Measurements from ENCODE around the gene B3GALT6.
"Not testable (repeated sequence)": the region's sequence is repeated elsewhere in the genome, so short reads cannot be mapped to it uniquely, and the experiment has no call there.

Gene B3GALT6

DNA sequence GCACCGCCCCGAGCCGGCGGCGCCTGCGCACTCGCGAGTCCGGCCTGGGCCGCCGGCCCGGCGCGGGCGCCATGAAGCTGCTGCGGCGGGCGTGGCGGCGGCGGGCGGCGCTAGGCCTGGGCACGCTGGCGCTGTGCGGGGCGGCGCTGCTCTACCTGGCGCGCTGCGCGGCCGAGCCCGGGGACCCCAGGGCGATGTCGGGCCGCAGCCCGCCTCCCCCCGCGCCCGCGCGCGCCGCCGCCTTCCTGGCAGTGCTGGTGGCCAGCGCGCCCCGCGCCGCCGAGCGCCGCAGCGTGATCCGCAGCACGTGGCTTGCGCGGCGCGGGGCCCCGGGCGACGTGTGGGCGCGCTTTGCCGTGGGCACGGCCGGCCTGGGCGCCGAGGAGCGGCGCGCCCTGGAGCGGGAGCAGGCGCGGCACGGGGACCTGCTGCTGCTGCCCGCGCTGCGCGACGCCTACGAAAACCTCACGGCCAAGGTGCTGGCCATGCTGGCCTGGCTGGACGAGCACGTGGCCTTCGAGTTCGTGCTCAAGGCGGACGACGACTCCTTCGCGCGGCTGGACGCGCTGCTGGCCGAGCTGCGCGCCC, at the start of gene B3GALT6:
TSS of gene B3GALT6 (plus strand) at position 30 of the 588 bp plus-strand sequence. CDS start at position 72, 42 bp downstream.
- DNase-seq: no peak

DNA sequence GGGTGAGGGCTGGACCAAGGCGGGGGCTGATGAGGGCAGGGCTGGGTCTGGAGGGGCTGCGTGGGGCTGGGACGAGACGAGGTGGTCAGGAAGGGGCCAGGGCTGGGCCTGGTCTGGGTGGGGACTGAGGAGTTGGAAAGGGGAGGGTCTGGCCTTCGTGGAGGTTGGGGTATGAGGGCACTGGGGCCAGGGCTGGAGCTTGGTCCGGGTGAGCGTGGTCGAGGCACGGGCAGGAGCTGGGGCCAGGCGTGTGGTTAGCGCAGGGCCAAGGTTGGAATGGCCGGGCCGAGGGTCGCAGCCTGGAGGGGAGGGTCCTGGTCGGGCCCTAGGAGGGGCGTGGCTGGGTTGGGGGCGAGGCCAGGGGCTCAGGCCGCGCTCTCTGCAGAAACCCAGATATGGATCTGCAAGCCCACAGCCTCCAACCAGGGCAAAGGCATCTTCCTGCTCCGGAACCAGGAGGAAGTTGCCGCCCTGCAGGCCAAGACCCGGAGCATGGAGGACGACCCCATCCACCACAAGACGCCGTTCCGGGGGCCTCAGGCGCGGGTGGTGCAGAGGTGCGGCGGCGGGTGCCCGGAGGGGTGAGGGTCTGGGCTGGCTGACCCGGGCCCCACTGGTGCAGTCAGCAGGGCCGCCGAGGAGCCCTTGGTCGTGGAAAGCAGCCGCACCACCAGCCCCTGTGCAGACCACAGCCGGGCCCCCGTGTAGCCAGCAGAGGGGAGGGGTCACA, 49.4 kb upstream of the B3GALT6 start:
- DNase-seq: no peak

DNA sequence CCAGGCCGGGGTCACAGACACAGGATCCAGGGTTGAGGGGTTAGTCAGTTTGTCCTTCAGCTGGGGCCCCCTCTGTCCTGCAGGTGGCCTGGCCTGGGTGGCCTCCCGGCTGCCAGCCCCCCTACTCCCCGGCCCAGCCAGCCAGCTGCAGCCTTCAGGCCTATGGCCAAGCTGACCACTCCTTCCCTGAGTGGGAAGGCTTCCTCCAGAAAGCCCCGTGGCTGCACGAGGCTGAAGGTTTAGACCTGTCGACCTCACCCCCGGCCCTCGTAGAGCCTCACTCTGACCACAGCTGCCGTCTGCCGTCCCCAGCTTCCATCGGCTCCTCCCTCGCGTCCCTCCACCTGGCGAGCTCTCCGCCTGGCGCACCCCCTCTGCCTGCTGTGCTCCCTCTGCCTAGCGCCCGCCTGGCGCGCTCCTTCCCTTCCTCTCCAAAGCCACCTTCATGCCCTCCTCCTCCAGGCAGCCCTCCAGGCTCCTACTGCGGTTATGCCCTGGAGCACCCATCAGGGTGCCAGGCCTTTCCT, 48.8 kb upstream of the B3GALT6 start:
- no peak for DNase-seq

DNA sequence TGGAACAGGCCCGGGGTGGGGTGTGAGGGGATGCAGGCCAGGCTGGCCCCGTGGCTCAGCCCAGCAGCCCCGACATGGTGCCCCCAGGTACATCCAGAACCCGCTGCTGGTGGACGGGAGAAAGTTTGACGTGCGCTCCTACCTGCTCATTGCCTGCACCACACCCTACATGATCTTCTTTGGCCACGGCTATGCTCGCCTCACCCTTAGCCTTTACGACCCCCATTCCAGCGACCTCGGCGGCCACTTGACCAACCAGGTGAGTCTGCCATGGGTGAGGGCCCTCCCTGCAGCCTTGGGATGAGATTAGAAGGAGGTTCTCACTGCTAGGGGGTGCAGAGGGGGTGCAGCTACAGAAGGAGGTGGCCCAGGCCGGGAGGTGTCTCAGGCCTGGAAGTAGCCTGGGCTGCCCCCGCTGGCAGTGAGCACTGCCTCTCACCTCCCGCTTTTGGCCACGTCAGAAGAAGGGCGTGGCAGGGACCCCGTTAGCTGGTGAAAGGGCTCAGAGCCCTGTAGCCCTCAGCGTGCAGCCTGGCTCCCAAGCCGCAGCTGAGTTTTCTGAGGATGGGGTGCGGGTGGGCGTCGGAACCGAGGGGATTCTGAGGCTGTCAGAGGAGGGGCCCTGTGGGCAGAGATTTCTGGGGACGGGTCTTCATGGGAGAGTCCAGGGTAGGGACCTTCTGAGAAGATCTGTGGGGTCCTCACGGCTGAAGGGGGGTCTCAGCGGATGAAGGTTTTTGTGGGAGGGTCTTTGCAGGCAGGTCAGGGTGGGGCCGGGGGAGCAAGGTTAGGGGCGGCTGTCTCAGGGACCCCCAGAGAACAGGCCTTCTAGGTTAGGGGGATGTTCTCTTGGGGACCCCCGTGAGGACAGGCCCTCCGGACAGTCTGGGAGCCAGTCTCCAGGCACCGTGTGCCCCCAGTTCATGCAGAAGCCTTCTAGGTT, 47.9 kb upstream of the B3GALT6 start:
- no peak for DNase-seq

DNA sequence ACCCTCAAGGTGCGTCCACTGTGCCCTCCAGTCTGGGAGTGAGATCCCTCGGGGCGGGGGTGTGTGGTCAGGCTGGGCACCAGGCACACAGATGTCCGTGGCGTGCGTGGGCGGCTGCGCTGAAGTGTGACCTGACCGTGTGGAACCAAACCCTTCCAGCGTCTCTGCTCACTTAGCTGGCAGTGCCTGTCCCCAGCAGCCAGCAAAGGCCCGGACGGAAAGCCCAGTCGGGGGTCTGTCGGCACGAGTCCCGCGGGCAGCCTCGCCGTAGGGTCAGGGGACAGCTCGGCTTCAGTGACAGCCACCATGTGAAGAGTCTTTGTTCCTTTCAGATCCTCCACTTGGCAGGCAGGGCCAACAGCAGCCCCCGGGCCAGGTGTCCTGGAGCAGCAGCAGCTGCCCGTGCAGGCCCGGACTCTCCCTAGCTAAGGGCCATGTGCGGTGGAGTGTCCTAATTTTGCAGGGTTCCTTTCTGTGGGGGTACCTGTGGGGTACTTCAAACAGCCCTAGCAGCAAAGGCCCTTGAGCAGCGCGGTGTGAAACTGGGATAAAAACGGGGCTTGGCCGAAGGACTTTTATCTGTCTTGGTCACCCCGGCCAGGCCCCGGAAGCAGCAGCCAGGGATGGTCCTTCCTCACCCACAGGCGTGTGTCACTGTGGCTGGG, 46.8 kb upstream of the B3GALT6 start:
- no peak for DNase-seq

DNA sequence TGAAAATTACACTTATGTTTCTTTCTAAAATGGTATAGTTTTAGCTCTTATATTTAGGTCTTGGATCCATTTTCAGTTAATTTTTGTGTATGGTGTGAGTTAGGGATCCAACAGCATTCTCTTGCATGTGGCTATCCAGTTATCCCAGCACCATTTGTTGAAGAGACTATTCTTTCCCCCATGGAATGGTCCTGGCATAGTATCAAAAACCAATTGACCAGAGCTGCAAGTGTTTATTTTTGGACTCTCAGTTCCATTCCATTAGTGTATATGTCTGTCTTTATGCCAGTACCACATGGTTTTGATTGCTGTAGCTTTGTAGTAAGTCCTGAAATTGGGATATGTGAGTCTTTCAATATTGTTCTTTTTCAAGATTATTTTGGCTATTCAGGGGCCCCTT, 44.1 kb upstream of the B3GALT6 start:
- DNase-seq: no peak

DNA sequence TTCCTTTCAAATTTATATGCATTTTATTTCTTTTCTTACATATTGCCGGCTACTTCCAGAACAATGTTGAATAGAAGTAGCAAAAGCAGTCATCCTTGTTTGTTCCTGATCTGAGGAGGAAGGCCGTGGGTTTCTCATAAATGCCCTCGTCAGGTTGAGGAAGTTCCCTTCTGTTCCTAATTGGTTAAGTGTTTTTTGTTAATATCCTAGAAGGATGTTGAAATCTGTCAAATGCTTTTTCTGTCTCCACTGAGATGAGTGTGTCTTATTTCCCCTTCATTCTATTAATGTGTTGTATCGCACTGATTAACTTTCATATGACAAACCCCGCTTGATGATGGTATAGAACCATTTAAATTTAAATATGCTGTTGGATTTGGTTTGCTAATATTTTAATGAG, 42.9 kb upstream of the B3GALT6 start:
- no peak for DNase-seq

DNA sequence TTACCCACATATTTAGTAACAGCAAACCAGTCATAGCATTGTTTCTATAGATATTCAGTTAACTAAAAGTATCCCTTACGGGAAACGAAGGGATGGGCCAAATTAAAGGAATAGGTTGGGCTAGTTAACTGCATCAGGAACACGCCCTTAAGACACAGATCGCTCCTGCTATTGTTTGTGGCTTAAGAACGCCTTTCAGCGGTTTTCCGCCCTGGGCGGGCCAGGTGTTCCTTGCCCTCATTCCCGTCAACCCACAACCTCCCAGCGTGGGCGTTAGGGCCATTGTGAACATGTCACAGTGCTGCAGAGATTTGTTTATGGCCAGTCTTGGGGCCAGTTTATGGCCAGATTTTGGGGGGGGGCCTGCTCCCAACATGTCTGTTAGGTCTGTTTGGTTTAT, 40.3 kb upstream of the B3GALT6 start:
- no peak for DNase-seq

DNA sequence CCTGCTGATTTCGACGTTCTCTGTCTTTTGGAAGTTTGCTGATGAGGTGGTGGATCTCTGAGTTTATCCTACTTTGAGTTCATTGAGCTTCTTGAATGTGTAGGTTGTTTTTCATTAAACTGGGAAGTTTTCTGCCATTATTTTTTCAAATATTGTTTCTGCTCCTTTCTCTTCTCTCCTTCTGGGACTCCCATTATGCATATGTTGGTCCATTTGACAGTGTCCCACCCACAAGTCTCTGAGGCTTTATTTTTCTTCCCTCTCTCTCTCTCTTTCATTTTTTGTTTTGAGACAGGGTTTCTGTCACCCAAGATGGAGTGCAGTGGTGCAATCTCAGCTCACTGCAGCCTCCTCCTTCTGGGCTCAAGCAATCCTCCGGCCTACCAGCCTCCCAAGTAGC, 37.3 kb upstream of the B3GALT6 start:
- DNase-seq: no peak

DNA sequence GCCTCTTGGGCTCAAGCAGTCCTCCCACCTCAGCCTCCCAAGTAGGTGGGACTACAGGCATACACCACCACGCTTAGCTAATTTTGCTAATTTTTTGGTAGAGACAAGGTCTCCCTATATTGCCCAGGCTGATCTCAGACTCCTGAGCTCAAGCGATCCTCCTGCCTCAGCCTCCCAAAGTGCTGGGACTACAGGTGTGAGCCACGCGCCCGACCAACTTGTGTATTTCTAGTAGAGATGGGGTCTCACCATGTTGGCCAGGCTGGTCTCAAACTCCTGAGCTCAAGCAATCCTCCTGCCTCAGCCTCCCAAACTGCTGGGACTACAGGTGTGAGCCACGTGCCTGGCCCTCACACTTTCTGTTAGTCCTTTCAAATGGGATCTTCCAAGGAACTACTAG, 36.3 kb upstream of the B3GALT6 start:
- DNase-seq: not testable (repeated sequence)

DNA sequence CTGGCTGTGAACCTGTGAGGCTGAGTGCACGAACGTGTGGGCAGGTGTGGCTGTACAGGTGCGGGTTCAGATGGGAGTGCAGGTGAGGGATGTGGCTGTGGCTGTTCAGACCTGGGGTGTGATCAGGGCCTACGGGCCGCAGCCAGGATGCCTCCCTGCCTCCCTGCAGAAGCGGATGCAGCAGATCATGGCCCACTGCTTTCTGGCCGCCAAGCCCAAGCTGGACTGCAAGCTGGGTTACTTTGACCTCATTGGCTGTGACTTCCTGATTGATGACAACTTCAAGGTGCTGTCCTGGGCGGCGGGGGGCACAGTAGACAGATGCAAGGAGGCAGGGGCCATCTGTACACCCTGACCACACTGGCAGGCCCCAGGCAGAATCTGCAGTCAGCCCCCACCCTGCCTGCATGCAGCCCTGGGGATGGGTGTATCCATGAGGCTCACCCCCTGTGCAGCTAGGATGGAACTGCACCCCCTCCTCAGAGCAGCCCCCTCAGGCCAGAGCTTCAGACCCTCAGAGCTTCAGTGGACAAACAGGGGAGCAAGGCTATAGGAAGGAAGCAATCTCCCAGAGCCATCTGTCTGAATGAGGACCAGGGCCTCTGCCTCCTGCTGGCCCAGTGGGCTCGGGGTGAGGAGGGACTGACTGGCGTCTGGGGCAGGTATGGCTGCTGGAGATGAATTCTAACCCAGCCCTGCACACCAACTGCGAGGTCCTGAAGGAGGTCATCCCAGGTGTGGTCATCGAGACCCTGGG, 35.4 kb upstream of the B3GALT6 start:
- DNase-seq: no peak

DNA sequence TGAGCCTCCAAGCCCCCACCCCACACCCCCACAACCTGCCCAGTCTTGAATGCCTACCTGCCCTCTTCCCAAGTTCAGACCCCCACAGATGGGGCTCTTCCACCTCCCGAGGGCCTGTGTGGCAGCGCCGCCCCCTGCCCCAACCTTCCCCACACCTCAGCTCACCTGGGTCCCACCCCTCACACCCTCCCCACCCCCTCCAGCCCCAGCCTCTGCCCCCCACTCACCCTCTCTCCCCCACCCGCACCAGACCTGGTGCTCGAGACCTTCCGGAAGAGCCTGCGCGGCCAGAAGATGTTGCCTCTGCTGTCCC, 34.9 kb upstream of the B3GALT6 start:
- DNase-seq: no peak

DNA sequence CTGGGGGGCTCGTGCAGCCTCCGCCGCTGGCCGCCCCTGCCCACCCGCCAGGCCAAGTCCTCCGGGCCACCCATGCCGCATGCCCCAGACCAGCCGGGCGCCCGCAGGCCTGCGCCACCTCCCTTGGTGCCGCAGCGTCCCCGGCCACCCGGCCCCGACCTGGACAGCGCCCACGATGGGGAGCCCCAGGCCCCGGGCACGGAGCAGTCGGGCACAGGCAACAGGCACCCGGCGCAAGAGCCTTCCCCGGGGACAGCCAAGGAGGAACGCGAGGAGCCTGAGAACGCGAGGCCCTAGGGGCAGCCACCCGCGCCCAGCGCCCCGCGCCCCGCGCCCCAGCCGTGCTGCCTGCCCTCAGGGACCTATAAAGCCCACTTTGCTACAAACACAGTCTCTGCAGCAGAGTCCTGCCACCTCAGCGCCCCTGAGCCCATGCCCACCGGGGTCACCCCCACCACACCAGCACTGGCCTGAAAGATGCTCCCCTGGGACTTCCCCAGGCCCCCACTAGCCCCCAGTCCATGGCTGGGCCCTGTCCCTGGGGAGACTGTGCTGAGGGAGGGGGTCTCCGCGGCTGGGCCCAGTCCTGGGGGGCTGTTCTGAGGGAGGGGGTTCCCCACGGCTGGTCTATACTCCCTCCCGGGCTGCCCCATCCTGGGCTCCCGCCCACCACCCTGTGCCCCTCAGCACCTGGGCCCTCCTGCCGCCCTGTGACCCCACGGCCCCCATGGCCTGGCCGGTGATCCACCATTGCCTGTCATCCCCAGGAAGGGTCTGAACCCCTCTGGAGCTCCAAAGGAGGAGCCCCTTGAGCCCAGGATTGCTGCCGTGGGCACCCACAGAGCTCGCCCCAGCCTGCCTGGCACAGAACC, 34.2 kb upstream of the B3GALT6 start:
- no peak for DNase-seq

DNA sequence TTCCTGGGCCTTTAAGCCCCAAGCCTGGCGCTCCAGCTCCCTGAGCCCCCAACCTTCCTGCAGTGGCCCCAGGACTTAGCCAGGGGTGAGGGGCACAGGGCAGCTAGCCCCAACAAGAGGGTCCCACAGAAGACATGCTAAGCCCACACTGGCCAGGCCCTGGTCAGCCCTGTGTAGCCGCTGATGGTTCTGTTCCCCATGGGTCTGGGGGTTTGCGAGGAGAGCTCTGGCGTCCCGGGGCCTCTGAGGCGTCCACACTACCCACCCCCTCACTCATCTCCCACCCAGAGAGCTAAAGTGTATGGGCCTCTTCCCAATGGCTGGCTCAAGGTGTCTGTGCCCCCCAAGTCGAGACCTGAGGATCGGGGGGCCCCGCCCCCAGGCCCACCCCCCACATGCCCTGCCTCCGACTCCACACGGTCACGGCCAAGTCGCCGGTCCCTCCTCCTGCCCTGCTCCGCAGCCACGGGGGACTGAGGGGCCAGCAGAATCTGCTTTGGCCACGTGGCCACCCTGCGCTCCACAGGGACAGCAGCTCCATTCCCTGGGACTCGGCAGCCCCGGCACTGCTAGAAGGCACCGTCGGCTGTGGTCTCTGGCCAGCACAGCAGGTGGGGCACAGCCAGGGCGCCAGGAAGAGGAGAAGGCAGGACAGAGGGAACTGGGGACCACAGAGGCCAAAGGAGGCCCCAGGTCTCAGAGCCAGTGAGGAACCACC, 33.5 kb upstream of the B3GALT6 start:
- DNase-seq: no peak

DNA sequence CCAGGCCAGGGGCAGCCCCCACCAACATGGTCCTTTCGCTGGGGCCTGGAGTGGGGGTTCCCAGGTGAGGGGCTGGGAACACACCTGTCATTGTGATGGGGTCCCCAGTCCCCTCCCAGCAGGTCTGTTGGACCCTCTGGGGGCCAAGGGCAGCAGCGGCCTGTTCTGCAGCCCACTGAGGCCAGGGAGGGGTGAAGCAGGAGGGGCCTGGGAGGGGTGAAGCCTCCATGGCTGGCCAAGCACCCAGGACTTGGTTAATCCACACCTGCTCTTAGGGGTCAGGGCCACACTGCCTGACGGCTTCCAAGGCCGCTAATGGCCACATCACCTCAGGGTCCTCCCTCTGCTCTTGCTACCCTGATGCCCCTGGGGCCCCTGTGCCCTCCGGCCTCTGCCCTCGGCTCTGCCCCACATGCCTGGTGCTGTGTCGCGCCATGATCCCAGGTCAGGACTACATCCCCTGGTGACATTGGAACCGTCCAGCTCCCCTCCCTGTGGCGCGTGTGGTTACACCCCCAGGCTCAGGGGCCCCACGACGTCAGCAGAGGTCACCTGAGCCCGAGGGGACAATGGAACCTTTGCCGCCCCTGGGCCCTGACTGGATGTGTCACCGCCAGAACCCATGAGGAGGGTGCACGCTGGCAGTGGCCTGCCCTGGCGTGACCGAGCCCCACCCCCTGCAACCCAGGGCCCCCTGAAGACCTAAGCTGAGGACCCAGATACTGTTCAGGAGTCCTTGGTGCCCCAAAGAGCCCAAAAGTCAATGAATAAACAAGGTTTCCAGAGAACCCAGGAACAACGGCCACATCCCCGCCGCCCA, 32.7 kb upstream of the B3GALT6 start:
- no peak for DNase-seq

DNA sequence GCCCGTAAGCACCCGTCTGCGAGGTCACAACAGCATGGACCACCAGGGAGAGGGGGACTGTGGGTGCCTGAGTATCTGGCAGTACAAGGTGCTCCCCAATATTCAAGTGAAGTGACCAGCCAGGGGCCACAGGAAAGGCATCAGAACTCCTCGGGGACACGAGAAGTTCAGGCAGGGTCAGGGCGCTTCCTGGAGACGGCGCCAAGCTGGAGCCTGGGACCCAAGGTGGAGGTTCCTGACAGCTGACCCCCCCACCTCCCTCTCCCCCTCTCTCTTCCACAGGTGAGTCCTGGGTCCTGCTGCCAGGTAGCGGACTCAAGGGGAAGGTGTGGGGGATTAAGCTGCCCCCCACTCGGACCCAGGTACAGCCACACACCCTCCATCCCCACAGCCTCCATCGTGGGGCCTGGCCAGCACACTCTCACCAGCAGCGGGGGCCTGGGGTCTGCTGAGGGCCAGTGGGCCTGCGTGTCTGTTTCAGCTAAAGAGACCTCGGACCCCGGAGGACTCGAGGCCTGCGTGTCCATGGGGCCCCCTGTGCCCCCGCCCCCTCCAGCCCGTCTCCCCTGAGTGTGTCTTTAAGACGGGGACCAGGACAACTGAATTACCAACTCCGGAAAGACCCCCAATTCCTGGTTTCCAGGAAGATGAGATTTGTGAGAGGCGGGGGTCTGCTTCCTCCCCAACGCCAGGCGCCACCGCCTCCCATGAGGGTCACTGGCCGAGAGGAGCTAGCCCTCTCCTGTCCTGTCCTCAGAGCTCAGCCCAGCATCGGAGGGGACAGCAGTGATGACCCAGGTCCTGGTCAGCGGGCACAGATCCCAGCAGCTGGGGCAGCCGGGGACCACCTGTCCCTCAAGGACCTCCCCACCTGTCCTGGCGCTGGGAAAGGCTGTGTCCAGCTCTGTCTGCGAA, 31.8 kb upstream of the B3GALT6 start:
- no peak for DNase-seq

DNA sequence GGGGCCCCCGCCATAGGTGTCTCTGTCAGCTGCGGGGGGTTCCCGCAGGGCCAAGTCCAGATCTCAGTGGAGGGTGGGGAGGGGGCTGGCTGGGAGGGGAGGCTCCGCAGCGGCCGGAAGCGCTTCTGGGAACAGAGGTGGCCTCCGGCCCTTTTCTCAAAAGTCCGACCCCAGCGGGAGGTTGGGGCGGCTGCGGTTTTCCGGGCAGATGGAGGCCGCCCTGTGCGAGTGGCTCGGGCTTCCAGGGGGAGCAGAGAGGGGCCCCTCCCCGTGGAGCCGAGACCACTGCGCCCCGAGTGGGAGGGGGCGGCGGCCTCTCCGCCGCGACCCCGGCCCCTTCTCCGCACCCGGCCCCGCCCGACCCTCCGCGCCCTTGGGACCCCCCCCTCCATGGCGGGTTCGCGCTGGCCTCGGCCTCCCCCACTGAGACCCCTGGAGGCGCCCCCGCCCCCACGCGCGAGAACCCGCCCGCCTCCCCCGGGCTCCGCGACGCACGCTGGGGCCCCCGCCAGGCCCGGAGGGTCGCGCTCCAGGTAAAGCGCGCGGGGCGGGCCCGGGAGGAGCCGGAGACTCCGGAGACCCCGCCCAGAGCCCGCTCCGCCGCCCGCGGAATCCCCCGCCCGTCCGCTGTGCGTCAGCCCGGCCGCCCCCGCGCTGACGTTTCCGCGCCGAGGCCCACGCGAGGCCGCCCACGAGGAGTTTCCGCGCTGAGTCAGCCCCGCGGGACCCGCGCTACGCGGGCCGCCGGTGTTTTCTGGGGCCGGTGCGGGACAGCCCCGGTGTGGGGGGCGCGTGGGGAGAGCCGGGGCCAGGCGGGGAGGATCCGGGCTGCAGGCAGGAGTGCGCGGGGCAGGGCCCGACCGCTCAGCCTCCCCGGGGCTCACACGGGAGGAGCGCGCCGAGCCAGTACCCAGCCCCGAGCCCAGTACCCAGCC, 30.9 kb upstream of the B3GALT6 start:
- DNase-seq: no peak
